Omental fat pad (tissue), 4 donors: ENCODE measurements around the gene C12orf56. TPM values are rescaled to one million over a fixed set of nuclear protein-coding genes. Genes with fewer than 3 reads are reported as not detected.
A peak's percentile ranks its signal among the peaks of the same experiment; 100 is the strongest.

Experiments used
- ATAC-seq: fragments of 150-250 bp; one replicate; pipeline ENCODE4 v1.9.1; 2016; ENCODE audit warnings: mild to moderate bottlenecking, moderate library complexity; ENCODE audit not compliant: low FRiP score
- DNase-seq: peaks from one replicate; pipeline ENCODE4 v3.0.0-alpha.2; 2019; ENCODE audit warnings: low spot score
- total RNA-seq, 4 donors: library from RNA; depleted of rRNA; stranded (reverse); fragments of >200 nt; gene quantifications; one replicate each; pipeline ENCODE4 v1.1.0, GENCODE V29; 2016
- TF ChIP-seq, protein P1 (sequence below), 3 donors: fragments of 450-650 bp; IDR thresholded peaks; one replicate each; pipeline ENCODE4 v1.5.1; 2016 to 2017; ENCODE audit warnings: antibody characterized with exemption in 3 of 3, mild to moderate bottlenecking in 3 of 3, moderate library complexity in 2 of 3

The C12orf56 gene
- total RNA-seq, 4 donors from 2014 or later = not detected

DNA sequence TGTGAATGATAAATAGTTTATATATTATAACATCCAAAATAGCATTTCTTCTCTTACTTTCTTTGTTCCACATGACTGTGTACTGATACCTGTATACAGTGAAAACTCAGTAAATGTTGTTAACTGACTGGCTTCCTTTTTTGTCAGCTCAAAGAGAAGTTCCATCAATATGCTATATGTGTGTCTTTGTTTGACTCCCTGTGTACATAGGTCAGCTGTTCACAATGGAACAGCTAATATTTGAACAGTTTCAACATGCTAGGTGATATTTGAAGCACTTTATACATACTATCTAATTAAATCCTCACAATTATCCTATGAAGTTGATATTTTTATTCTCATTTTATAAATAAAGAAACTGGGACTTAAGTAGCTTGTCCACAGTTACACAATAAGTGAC lies 153.2 kb downstream of the C12orf56 start:
- DNase-seq (no peak), ATAC-seq (no peak)
- TF ChIP-seq, protein P1, sequence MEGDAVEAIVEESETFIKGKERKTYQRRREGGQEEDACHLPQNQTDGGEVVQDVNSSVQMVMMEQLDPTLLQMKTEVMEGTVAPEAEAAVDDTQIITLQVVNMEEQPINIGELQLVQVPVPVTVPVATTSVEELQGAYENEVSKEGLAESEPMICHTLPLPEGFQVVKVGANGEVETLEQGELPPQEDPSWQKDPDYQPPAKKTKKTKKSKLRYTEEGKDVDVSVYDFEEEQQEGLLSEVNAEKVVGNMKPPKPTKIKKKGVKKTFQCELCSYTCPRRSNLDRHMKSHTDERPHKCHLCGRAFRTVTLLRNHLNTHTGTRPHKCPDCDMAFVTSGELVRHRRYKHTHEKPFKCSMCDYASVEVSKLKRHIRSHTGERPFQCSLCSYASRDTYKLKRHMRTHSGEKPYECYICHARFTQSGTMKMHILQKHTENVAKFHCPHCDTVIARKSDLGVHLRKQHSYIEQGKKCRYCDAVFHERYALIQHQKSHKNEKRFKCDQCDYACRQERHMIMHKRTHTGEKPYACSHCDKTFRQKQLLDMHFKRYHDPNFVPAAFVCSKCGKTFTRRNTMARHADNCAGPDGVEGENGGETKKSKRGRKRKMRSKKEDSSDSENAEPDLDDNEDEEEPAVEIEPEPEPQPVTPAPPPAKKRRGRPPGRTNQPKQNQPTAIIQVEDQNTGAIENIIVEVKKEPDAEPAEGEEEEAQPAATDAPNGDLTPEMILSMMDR (IDR thresholded peaks at IDR 0.05) = no peak

DNA sequence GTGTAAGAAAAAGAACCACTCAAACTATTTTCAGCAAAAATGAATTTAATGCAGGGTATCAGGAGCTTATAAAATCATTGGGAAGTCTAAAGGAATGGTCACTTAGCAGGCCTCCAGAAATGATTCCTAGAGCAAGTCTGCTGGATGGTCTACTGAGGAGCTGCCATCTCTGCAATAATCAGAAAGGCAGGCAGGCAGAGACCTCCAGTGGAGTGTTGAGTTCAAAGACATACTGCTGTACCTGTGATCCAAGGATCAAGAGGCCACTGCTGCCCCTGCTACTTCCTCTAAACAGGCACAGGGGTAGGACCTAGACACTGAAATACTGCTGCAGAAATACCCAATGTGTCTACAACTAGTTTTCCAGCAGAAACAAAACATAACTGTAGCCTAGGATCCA lies 154.0 kb downstream of the C12orf56 start:
- TF ChIP-seq, protein P1 (IDR thresholded peaks at IDR 0.05) = no peak
- ATAC-seq = no peak
- no peak for DNase-seq

DNA sequence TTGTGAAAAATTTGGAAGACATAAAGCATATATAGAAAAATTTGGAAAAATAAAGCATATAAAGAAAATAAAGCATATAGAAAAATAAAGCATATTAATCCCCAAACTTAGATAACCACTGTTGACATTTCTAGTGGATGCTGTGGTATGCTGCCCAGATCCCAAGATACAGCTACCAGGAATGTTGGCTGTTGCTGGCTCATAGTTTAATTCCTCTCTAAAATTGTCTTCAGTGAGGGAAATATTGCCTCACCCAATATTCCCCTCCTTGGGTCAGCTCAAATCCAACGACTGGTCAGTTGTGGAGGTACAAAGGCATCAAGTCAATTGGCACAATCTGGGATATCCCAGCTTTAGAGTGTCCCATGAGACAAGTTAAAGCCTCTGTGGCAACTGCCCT lies 158.4 kb downstream of the C12orf56 start:
- ATAC-seq = no peak
- TF ChIP-seq, protein P1 (IDR thresholded peaks at IDR 0.05) = no peak
- DNase-seq = no peak

DNA sequence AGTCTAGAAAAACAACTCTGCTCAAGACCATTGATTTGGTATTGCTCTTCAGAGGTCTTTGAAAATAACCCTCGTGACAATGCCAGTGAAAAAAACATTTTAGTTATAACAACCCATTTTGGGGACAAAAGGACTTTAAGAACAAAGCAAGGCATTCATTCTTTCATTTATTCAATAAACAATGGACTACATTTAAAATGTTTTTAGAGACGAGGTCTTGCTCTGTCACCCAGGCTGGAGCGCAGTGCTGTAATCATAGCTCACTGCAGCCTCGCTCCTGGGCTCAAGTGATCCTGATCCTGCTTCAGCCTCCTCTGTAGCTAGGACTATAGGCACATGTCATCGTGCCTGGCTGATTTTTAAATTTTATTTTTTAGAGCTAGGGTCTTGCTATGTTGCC lies 160.8 kb downstream of the C12orf56 start:
- TF ChIP-seq, protein P1 (IDR thresholded peaks at IDR 0.05) = no peak
- ATAC-seq (no peak), DNase-seq (no peak)

DNA sequence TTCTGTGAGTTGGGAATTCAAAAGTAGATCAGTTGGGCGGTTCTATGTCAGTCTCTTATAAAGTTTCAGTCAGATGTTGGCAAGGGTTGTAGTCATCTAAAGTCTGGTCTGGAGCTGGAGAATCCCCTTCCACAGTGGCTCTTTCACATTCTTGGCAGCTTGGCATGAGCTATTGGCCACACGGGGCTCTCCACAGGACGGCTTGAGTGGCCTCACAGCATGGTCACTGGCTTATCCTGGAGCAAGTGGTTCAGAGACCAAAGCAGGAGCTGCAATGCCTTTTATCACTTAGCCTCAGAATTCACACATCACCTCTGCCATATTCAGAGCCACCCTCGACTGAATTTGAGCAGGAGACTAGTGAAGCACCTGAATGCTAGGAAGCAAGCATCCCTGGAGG lies 161.3 kb downstream of the C12orf56 start:
- DNase-seq = no peak
- no peak for ATAC-seq
- TF ChIP-seq, protein P1 (IDR thresholded peaks at IDR 0.05) = no peak

DNA sequence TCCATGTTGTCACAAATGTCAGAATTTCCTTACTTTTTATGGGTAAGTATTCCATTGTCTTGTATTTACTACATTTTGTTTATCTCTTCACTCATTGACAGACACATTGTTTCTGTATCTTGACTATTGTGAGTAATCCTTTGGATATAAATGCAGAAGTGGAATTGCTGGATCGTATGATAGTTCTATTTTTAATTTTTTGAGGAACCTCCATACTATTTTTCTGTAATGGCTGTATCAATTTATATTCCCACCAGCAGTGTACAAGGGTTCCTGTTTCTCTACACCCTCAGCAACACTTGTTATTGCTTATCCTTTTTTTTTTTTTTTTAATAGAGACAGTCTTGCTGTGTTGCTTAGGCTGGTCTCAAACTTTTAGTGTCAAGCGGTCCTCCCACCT lies 164.9 kb downstream of the C12orf56 start:
- DNase-seq (no peak), ATAC-seq (no peak)
- TF ChIP-seq, protein P1 (IDR thresholded peaks at IDR 0.05) = no peak

DNA sequence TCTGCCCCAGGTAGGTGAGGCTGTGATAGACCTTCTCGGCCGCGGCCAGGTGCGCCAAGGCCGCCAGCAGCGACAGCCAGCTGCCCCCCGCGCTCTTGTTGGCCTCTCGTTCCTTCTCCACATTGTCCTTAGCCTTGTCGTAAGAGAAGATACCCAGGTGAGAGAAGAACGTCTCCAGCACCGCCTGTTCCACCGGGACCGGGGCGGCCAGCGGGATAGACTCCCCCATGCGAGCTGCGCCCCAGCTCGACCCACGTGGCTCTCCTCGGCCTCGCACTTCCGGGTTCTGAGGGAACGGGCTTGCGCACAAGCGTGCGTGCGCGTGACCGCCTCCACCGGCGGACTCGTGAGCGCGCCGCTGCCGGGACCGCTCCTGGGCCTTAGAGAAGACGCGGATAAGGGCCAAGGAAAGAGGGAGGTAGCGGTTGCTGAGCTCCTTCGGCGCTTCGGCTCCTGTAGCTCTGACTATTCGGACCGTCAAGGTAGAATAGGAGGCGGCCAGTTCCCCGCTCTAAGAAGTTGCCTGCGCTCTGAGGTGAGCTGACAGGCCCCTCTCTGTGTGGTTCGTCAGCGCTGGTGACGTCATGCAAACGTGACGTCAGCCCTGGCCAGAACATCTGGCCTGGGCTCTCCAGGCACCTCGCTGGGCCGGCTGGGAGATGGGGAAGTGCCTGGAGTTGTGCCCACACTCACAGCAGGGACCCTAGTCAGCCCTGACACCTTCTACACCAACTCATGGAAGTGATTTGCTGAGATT lies 168.4 kb downstream of the C12orf56 start, which contains the start of gene KICS2:
Gene KICS2, minus strand, starts transcription at position 288 of the 757 bp plus-strand sequence. Its CDS starts 59 bp downstream, at position 229.
- ATAC-seq = peak; percentile 99

More for the DNA sequence above, 168.4 kb downstream of the C12orf56 start, which contains the start of gene KICS2:
- peak; percentile 96 for DNase-seq
- TF ChIP-seq, protein P1 (IDR thresholded peaks at IDR 0.05) = no peak
